Measurements from ENCODE around the gene ACYP2.

GRCh38 chr2:54209379-54209778 is 94.0 kb downstream of the ACYP2 start:
- TF ChIP-seq ZNF501 (tag by site-specific recombination; IDR thresholded peaks at IDR 0.05) (no peak), MEIS1 (CRISPR knock-in tag; IDR thresholded peaks at IDR 0.05; ENCODE audit: borderline replicate concordance) (no peak)

Measured in HEK293 (cell line).